Epithelial cell of proximal tubule (primary cell): ENCODE results near the gene MAN2B2. TPM values are rescaled to one million over a fixed set of nuclear protein-coding genes. Genes with fewer than 3 reads are reported as not detected.

Source experiments
- DNase-seq: peaks from one replicate; pipeline ENCODE4 v3.0.0-alpha.2; 2011; ENCODE audit warnings: low read depth
- H3K4me3 ChIP-seq: 2 replicates; pipeline ENCODE4 v1.5.1; 2011; ENCODE audit warnings: low read depth, mild to moderate bottlenecking, low read length
- total RNA-seq: library from RNA; depleted of rRNA; stranded (reverse); fragments of >200 nt; gene quantifications from 2 replicates; pipeline ENCODE4 v1.2.3, GENCODE V29; 2015
- TF ChIP-seq, protein P1 (sequence below): conservative IDR thresholded peaks from 2 replicates; pipeline ENCODE4 v1.5.1; 2012; ENCODE audit warnings: low read depth, mild to moderate bottlenecking, low read length

The MAN2B2 gene
- total RNA-seq, 1 donor from 2014 or later, result 20.6 TPM

DNA sequence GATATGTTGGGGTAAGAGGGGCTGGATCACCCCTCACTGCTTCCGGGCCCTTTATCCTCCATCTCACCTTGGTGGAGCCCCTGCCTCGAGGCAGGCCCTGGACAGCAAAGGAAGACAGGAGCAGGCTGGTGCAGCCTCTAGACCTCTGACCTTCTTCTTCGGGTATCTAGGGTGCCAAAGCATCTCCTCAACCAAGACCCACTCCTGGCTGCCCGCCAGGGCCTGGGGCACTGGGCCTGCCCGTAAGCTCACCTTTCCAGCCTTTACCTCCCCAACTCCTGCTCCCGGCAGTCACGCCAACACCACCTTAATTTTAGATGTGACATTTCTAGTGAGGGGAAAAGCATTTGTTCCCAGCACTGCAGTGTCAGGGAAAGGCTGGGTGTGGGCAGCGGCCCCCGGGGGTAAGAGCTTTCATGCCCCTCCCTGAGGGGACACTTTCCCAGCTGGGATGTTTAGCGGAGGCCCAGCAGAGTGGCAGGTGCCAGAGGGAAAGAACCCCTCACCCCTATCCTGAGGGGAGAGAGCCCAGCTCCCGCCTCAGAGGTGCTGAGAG is 6.7 kb downstream of the MAN2B2 start:
- H3K4me3 ChIP-seq, result no peak overlapping the region
- no peak for DNase-seq
- TF ChIP-seq, protein P1, sequence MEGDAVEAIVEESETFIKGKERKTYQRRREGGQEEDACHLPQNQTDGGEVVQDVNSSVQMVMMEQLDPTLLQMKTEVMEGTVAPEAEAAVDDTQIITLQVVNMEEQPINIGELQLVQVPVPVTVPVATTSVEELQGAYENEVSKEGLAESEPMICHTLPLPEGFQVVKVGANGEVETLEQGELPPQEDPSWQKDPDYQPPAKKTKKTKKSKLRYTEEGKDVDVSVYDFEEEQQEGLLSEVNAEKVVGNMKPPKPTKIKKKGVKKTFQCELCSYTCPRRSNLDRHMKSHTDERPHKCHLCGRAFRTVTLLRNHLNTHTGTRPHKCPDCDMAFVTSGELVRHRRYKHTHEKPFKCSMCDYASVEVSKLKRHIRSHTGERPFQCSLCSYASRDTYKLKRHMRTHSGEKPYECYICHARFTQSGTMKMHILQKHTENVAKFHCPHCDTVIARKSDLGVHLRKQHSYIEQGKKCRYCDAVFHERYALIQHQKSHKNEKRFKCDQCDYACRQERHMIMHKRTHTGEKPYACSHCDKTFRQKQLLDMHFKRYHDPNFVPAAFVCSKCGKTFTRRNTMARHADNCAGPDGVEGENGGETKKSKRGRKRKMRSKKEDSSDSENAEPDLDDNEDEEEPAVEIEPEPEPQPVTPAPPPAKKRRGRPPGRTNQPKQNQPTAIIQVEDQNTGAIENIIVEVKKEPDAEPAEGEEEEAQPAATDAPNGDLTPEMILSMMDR, result no peak

DNA sequence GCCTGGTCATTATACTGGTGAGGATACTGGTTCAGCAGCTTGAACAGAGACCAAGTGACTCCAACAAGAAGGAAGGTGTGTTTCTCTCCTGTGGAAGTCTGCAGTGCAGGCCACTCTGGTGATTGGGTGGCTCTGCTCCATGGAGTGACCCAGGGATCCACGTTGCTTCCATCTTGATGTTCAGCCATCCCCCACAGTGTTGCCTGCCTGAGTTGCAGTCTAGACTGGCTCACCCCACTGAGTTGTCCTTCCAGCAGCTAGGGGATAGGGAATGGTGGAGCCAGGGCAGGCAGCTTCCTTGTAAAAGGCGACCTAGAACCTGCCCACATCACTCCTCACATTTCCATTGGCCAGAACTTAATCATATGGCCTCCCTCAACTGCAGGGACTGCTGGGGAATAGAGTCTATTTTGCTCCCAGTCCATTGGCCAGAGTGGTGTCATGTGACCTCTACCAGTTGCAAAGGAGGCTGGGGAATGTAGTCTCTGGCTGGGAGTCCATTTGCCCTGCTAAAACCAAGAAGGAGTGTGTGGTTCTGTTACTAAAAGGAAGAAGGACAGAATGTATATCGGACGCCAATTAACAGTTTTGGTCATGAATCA is 8.0 kb downstream of the MAN2B2 start:
- TF ChIP-seq, protein P1, result no peak
- no peak for DNase-seq
- no peak overlapping the region for H3K4me3 ChIP-seq

DNA sequence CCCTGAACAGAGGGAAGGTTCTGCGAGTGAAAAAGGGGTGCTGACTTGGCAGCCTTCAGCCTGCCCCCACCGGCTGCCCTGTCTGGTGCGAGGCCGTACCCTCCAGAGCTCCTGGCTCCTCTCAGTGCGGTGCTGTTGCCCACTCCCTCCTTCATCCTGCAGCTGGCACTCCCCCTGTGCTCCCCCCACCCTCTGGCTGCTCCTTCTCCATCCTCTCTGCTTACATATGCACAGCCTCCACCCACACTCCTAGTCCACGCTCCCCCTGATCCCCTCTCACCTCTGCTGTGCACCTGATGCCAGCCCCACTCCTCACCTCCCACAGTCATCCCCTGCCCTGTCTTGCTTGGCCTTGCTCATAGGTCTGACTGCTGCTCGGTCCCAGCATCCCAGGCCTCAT is 9.9 kb downstream of the MAN2B2 start:
- TF ChIP-seq, protein P1, result no peak
- no peak overlapping the region for H3K4me3 ChIP-seq
- no peak for DNase-seq

DNA sequence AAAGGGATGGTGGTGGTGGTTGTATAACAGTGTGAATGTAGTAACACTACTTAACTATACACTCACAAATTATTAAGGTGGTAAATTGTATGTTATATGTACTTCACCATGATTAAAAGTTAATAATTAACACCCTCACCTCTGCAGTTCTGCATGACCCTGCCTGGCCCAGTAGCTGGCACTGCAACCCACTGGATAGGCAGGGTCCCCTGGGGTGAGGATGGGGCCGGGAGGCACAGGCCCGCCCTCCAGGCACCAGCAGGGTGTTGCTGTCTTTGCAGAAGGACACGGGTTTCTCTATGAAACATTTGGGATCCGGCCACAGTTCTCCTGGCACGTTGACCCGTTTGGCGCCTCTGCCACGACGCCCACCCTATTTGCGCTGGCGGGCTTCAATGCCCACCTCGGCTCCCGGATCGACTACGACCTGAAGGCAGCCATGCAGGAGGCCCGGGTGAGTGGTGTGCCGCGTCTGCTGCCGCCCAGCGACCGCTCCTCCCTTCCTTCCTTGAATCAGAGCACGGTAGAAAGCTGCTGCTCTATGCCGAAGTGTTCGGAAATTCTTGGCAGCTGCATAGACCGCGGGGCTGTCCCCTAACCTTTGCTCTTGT is 11.8 kb downstream of the MAN2B2 start:
- no peak overlapping the region for H3K4me3 ChIP-seq
- no peak for DNase-seq
- TF ChIP-seq, protein P1, result no peak

DNA sequence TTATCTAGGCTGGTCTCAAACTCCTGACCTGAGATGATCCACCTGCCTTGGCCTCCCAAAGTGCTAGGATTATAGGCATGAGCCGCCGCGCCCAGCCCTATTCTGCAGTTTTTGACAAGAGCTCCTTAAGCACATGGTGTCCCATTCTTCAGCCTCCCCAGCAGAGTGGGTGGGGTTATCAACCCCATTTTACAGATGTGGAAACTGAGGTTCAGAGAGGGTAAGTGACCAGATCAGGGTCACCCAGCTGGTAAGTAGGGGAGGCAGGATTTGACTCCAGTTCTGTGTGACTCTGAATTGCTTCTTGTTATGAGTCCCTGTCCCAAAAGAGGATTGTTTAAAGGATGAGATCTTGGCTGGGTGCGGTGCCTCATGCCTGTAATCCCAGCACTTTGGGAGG is 14.5 kb downstream of the MAN2B2 start:
- TF ChIP-seq, protein P1, result no peak
- no peak for DNase-seq
- H3K4me3 ChIP-seq, result no peak overlapping the region

DNA sequence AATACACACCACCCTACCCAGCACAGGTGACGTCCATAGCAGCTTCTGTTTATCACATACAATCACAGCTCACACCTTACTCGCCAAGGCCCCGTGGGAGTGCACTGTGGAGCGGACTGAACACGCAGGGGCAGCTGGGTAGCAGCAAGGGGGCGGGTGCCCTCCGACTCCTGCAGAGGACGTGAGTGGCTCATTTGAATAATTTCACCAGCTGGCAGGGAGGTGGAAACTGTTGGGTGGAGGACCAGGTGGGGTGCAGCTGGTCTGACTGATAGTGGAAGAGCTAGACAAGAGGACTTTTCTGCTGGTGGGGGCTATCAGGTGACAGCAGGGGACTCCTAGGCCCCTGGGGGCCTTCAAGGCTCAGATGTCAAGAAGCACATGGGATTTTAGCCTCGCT is 16.3 kb downstream of the MAN2B2 start:
- TF ChIP-seq, protein P1, result no peak
- no peak for DNase-seq

DNA sequence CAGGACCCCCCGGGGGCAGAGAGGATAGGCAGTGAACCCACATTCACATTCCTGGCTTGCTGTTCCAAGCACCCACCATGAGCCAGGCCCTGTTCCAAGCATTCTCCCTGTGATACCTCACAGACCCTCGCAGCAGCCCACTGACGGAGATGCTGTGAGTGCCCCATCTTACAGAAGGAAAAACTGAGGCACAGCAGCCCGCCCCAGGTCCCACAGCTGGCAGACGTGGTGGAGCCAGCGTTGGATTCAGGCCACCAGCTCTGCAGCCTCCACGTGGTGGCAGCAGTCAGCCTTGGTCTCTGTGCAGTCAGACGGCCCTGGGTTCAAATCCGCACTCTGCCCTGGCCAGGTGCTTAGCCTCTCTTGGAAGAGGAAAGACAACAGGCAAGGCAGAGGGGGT is 16.8 kb downstream of the MAN2B2 start:
- no peak for DNase-seq
- TF ChIP-seq, protein P1, result no peak
- H3K4me3 ChIP-seq, result no peak overlapping the region

More for the DNA sequence above, 16.3 kb downstream of the MAN2B2 start:
- H3K4me3 ChIP-seq, result no peak overlapping the region
